Caco-2 (cell line): ENCODE measurements around the gene HBG1. TPM values are rescaled to one million over a fixed set of nuclear protein-coding genes. Genes with fewer than 3 reads are reported as not detected.

ENCODE experiments used
- BruUV-seq: library from RNA; stranded (reverse); fragments of 400-500 nt; replicated peaks from 2 replicates; lab custom pipeline; 2021; lab: Mats Ljungman, UMichigan
- CTCF ChIA-PET: fragments of 300-600 bp; sonication (Branson Sonifier 250); formaldehyde crosslinking; loops from one replicate; lab custom pipeline; 2022; ENCODE audit warnings: antibody characterized with exemption; lab: Charles Lee
- POLR2A ChIA-PET: fragments of 300-600 bp; sonication (Branson Sonifier 250); formaldehyde crosslinking; loops from one replicate; lab custom pipeline; 2022; ENCODE audit warnings: antibody characterized with exemption; lab: Charles Lee
- DNase-seq, 2 experiments: peaks; one replicate each; pipeline versions ENCODE4 v3.0.0 to v3.0.0-alpha.2; 2020 to 2022
- H3K27me3 ChIP-seq: replicated peaks from 2 replicates; pipeline ENCODE4 v1.6.0; 2011; ENCODE audit warnings: low read length; ENCODE audit not compliant: control insufficient read depth, insufficient read depth
- H3K36me3 ChIP-seq: 2 replicates; pipeline ENCODE4 v1.5.1; 2011; ENCODE audit warnings: low read length; ENCODE audit not compliant: control insufficient read depth, insufficient read depth
- H3K4me1 ChIP-seq: fragments of 250-450 bp; sonication (Bioruptor Pico); 2 replicates; pipeline ENCODE4 v1.5.1; 2020; ENCODE audit warnings: mild to moderate bottlenecking
- H3K4me3 ChIP-seq: 2 replicates; pipeline ENCODE4 v1.5.1; 2011; ENCODE audit warnings: low read depth, mild to moderate bottlenecking, control low read depth, low read length
- H3K9me3 ChIP-seq: fragments of 250-450 bp; sonication (Bioruptor Pico); 2 replicates; pipeline ENCODE4 v1.5.1; 2020; ENCODE audit warnings: mild to moderate bottlenecking, moderate library complexity
- H3K27ac Mint-ChIP-seq: one replicate; pipeline ENCODE4 v1.8.0; 2022; ENCODE audit warnings: mixed read lengths; ENCODE audit not compliant: unreplicated experiment
- H3K27me3 Mint-ChIP-seq: one replicate; pipeline ENCODE4 v1.8.0; 2022; ENCODE audit warnings: mixed read lengths; ENCODE audit not compliant: insufficient read depth, unreplicated experiment
- H3K36me3 Mint-ChIP-seq: one replicate; pipeline ENCODE4 v1.8.0; 2022; ENCODE audit warnings: mild to moderate bottlenecking, mixed read lengths; ENCODE audit not compliant: insufficient read depth, unreplicated experiment
- H3K4me1 Mint-ChIP-seq: one replicate; pipeline ENCODE4 v1.8.0; 2022; ENCODE audit warnings: low read depth, mixed read lengths; ENCODE audit not compliant: unreplicated experiment
- H3K4me3 Mint-ChIP-seq: one replicate; pipeline ENCODE4 v1.8.0; 2022; ENCODE audit warnings: mild to moderate bottlenecking, moderate library complexity, mixed read lengths; ENCODE audit not compliant: unreplicated experiment
- H3K9me3 Mint-ChIP-seq: one replicate; pipeline ENCODE4 v1.8.0; 2022; ENCODE audit warnings: mixed read lengths; ENCODE audit not compliant: unreplicated experiment
- CTCF ChIP-seq, 2 experiments: fragments of 200-600 bp in 1 of 2; IDR thresholded peaks; 1 replicate in 1 of 2; 2 replicates in 1 of 2; pipeline versions ENCODE4 v1.5.1 to v1.8.0; 2011 to 2022; ENCODE audit warnings: antibody characterized with exemption in 1 of 2, control low read depth in 1 of 2, inconsistent platforms in 1 of 2, low read depth in 1 of 2, low read length in 1 of 2, mild to moderate bottlenecking in 1 of 2, moderate library complexity in 1 of 2; ENCODE audit not compliant: insufficient read depth in 1 of 2, severe bottlenecking in 1 of 2, unreplicated experiment in 1 of 2
- intact Hi-C: fragments of 100-400 bp; cut with micrococcal nuclease; formaldehyde crosslinking; loops from one replicate; pipeline ENCODE4 v1.10.0; 2022; ENCODE audit not compliant: unreplicated experiment
- total RNA-seq: library from RNA; stranded (reverse); gene quantifications from 2 replicates; pipeline ENCODE4 v1.2.3, GENCODE V29; 2022

The HBG1 gene
- total RNA-seq, 1 experiment from 2014 or later = not detected

- H3K4me1 ChIP-seq = no peaks in the 10 kb centered on the region
- no peaks in the 10 kb centered on the region for H3K36me3 Mint-ChIP-seq
- H3K27ac Mint-ChIP-seq = no peak overlapping the region
- ChIA-PET CTCF (no interaction called here), POLR2A (no interaction called here)
- H3K9me3 ChIP-seq = no peaks in the 10 kb centered on the region
- no peak overlapping the region for H3K4me3 ChIP-seq
- no peak for DNase-seq
- no peak for TF ChIP-seq CTCF (IDR thresholded peaks at IDR 0.05; ENCODE audit: insufficient read depth in 1 of 2, low read depth in 1 of 2, low read length in 1 of 2, severe bottlenecking in 1 of 2, unreplicated experiment in 1 of 2)
- H3K4me1 Mint-ChIP-seq = peaks cover 2% of the 10 kb centered on the region
- no peak overlapping the region for H3K4me3 Mint-ChIP-seq
- intact Hi-C loops = no loop called here
- H3K9me3 Mint-ChIP-seq = no peaks in the 10 kb centered on the region
- H3K36me3 ChIP-seq = no peaks in the 10 kb centered on the region
- peaks cover 2% of the 10 kb centered on the region for H3K27me3 Mint-ChIP-seq
- no peaks in the 10 kb centered on the region; the same call in 1 of the 2 replicates for H3K27me3 ChIP-seq
- no TSS peak for BruUV-seq
Measured at GRCh38 chr11:5275369-5276110, 25.9 kb upstream of the HBG1 start.

GRCh38 chr11:5274395-5274794 is 24.7 kb upstream of the HBG1 start:
- BruUV-seq = no TSS peak
- no peaks in the 10 kb centered on the region for H3K9me3 Mint-ChIP-seq

GRCh38 chr11:5272395-5273017 is 22.8 kb upstream of the HBG1 start:
- Mint-ChIP-seq H3K27me3 (peaks cover 17% of the 10 kb centered on the region), H3K4me1 (no peaks in the 10 kb centered on the region), H3K4me3 (no peak overlapping the region), H3K27ac (no peak overlapping the region), H3K36me3 (no peaks in the 10 kb centered on the region), H3K9me3 (no peaks in the 10 kb centered on the region)
- POLR2A ChIA-PET = no interaction called here
- intact Hi-C loops = no loop called here
- TF ChIP-seq CTCF (IDR thresholded peaks at IDR 0.05; ENCODE audit: insufficient read depth in 1 of 2, low read depth in 1 of 2, low read length in 1 of 2, severe bottlenecking in 1 of 2, unreplicated experiment in 1 of 2) = no peak
- CTCF ChIA-PET = no interaction called here
- H3K9me3 ChIP-seq = no peaks in the 10 kb centered on the region
- H3K4me1 ChIP-seq = no peaks in the 10 kb centered on the region
- no peak for DNase-seq
- no peak overlapping the region for H3K4me3 ChIP-seq
- BruUV-seq = no TSS peak
- no peaks in the 10 kb centered on the region; the same call in 1 of the 2 replicates for H3K27me3 ChIP-seq
- no peaks in the 10 kb centered on the region for H3K36me3 ChIP-seq

More at GRCh38 chr11:5274395-5274794, 24.7 kb upstream of the HBG1 start:
- no peaks in the 10 kb centered on the region for H3K9me3 ChIP-seq
- H3K36me3 ChIP-seq = no peaks in the 10 kb centered on the region
- ChIA-PET CTCF (no interaction called here), POLR2A (no interaction called here)
- no peak for TF ChIP-seq CTCF (IDR thresholded peaks at IDR 0.05; ENCODE audit: insufficient read depth in 1 of 2, low read depth in 1 of 2, low read length in 1 of 2, severe bottlenecking in 1 of 2, unreplicated experiment in 1 of 2)
- Mint-ChIP-seq H3K27me3 (peaks cover 7% of the 10 kb centered on the region), H3K27ac (no peak overlapping the region), H3K4me3 (no peak overlapping the region), H3K4me1 (no peaks in the 10 kb centered on the region), H3K36me3 (no peaks in the 10 kb centered on the region)
- no peaks in the 10 kb centered on the region for H3K4me1 ChIP-seq
- no peak overlapping the region for H3K4me3 ChIP-seq
- intact Hi-C loops = no loop called here
- no peak for DNase-seq
- no peaks in the 10 kb centered on the region; the same call in 1 of the 2 replicates for H3K27me3 ChIP-seq
